HG03196 (cell line): ENCODE results near the gene SMTNL2.
"Not testable (repeated sequence)": the region's sequence is repeated elsewhere in the genome, so short reads cannot be mapped to it uniquely, and the experiment has no call there.

Source experiments
- ATAC-seq: cut with Tn5 transposase; IDR thresholded peaks from one replicate; pipeline ENCODE4 v1.9.1; 2021; ENCODE audit not compliant: unreplicated experiment

The SMTNL2 gene

GRCh38 chr17:4559966-4560365, 24.4 kb upstream of the SMTNL2 start:
- no peak for ATAC-seq

DNA sequence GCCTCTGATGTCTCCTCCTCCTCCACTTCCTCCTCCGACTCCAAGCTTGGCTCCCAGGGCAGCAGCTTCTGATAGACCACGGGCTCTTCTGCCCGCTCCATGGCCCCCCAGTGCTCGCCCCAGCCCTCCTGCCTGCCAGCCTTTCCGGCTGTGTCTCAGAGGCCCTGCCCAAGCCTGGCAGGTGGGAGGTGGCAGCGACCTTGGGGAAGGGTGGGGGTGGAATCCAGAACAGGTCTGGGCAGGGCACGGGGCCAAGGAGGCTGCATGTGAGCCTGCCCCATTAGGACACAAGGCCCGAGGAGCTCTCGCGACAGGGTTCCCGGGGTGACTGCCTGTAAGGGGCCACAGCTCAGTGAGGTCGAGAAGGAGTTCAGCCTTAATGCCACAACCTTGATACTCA, 23.9 kb upstream of the SMTNL2 start, which contains the start of gene GGT6:
TSS of gene GGT6 (minus strand) at position 157 of the 400 bp plus-strand sequence. CDS start at position 101, 56 bp downstream.
- ATAC-seq: no peak

DNA sequence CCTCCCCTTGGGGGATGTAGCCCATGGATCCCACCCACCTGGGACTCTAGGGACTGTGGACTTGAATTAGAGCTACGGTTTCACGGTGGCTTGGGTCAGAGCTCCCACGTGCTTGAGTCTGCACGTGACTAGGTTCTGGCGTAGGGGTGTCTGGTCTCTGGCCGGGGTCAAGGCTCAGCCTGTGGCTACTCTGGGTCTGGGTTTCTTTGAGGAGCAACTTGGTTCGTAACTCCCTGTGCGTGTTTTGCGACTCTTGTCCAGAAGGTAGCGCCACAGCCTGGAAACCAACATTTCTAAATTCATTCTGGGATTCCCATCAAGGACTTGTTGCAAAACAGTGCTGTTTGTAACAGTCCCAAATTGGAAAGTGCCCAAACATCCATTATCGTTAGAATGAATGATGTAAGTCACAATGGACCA, 23.5 kb upstream of the SMTNL2 start:
- no peak for ATAC-seq

DNA sequence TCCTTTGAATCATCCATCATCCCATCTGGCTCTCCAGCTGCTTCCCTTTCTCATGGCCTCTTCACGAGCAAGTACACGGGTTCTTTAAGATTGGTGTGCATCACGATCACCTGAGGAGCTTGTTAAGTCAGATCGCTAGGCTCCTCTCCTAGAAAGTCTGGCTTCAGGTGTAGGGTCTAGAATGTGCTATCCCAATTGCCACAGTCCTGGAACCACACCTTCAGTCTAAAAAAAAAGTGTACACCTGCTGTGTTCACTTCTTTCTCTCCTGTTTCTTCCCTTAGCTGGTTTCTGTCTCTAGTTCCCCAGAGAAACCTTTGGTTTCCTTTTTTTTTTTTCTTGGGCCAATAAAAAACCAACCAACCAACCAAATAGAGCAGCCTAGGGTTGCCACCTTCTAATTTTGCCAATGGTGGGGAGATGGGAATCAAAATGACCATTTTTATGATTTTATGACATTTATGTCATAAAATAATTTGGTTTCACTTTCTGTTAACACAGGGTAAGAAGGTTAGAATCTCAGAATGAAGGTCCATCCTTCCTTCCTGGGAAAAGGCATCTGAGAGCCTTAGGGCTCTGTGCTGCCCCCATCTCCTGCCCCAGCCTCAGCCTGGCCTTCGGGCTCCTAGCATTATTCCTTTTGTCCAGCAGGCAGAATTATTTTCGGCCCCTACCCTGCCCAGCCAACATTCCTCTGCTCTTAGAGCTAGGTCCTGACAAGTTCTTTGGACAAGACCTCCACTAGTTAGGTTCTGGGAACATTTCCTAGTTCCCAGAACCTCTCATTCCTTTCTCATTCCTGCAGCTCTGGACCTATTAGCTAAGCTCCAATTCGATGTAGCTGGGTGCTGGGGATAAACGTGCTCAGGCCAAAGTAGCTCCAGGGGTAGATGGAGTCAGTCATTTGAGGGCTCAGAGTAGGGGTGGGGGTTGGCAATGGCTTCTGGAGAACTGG, 22.0 kb upstream of the SMTNL2 start:
- no peak for ATAC-seq

DNA sequence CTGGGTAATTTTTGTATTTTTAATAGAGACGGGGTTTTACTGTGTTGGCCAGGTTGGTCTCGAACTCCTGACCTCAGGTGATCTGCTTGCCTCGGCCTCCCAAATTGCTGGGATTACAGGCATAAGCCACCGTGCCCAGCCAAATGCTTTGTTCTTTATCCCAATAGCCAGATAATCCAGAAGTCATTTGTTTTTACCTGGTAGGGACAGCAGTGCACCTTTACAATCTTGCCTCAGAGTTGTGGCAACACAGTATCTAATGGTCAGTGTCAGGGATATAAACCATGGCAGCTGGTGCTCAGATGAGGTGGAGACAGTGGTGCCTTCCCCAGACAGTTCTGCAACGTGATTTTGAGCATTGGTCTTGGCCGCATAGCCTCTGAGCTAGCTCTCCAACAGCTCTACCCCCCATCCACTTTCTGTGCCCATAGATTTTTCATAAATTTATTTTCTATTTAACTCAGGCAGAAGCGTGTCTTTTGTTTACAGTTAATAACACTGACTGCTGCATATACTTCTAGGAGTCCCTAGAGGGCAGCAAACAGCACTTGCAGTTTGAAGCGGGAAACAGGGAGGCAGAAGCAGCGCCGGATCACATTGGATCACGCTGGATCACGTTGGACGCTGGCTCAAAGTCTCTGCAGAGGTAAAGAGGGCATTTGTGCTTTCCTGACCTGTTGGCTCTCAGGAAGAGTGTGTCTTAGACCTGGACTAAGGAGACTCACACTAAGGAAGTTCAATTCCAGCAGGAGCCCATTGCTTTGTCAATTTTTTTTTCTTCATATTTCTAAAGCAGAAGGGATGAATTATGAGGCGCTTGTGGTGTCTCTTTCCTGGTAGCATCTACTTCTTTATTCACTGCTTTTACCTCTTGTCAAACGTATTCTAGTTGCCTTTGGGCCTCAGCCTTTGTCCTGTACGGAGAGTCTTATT, 18.9 kb upstream of the SMTNL2 start:
- no peak for ATAC-seq

GRCh38 chr17:4566785-4567184, 17.5 kb upstream of the SMTNL2 start:
- no peak for ATAC-seq

GRCh38 chr17:4569591-4569990, 14.7 kb upstream of the SMTNL2 start:
- no peak for ATAC-seq

DNA sequence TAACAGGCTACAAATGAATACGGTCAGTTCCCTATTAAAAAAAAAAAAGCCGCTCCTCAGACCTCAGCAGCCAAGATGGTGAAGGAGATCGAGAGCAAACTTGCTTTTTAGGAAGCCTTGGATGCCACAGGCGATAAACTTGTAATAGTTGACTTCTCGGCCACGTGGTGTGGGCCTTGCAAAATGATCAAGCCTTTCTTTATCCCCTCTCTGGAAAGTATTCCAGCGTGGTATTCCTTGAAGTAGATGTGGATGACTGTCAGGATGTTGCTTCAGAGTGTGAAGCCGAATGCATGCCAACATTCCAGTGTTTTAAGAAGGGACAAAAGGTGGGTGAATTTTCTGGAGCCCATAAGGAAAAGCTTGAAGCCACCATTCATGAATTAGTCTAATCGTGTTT, 12.2 kb upstream of the SMTNL2 start:
- ATAC-seq: no peak

DNA sequence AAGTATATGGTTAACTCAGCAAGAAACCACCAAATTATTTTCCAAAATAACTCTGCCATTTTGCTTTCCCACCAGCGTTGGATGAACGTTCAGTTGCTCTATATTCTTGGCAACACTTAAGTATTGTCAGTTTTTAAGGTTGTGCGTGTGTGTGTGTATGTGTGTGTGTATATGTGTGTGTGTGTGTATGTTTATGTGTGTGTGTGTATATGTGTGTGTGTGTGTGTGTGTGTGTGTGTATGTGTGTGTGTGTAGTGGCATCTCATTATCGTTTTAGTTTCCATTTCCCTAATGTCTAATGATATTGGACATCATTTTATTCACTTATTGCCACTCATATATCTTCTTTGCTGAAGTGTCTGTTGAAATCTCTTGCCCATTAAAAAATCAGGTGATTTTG, 11.2 kb upstream of the SMTNL2 start:
- ATAC-seq: no peak

GRCh38 chr17:4573669-4574068, 10.7 kb upstream of the SMTNL2 start:
- ATAC-seq: no peak

GRCh38 chr17:4574448-4575045, 9.8 kb upstream of the SMTNL2 start:
- ATAC-seq: no peak

- no peak for ATAC-seq
These were observed 8.2 kb upstream of the SMTNL2 start for GRCh38 chr17:4576161-4576558.

DNA sequence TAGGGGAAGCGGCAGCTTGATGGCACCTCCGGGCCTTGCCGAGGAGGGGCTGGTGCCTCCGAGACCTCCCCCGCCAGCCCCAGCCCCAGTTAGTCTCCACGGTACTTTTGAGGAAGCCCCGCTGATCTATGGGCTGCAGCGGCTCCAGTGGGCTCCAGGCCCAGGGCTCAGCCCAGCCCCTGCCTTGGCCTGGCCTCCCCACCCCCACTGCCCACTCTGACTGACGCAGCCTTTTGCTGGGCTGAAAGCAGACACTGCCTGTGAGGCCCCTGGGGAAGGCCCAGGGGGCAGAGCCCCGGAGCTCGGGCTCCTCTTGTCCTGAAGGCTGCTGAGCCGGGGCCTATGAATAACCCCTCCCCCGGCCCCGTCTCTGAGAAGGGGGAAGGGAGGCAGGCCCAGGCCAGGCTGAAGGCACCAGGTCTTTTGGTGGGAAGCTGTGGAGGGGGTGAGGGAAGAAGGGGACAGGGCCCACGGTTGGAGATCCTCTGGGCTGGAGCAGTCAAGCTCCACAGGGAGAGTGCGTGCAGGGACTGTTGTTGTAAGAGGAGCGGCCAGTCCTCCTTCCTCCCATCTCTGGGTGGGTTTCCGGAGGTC, 7.5 kb upstream of the SMTNL2 start:
- ATAC-seq: no peak

DNA sequence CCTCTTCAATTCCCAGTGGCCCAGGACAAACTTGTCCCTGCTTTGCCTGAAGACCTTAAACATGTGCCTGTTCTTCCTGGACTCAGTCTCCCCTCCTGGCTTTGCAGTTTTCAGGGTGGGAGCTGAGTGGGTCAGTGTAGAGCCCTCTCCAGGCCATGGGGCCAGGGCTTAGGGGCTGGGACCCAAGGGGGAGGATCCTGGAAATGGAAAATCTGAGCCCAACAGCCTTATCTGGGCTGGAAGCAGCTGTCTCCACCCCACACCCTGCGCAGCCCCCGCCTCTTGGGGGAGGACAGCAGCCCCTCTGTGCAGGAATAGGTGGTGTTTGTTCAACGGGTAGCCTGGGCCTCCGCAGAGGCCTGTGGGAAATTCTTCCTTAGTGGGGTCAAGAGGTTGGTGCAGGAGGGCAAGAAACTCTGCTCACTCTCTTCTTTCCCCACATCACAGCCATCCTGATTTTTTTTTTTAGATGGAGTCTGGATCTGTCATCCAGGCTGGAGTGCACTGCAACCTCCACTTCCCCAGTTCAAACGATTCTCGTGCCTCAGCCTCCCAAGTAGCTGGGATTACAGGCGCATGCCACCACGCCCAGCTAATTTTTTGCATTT, 6.8 kb upstream of the SMTNL2 start:
- ATAC-seq: no peak

DNA sequence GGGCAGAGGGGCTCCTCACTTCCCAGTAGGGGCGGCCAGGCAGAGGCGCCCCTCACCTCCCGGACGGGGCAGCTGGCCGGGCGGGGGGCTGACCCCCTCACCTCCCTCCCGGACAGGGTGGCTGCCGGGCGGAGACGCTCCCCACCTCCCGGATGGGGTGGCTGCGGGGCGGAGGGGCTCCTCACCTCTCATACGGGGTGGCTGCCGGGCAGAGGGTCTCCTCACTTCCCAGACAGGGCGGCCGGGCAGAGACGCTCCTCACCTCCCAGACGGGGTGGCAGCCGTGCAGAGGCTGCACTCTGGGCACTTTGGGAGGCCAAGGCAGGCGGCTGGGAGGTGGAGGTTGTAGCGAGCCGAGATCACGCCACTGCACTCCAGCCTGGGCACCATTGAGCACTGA, 6.0 kb upstream of the SMTNL2 start:
- not testable (repeated sequence) for ATAC-seq

DNA sequence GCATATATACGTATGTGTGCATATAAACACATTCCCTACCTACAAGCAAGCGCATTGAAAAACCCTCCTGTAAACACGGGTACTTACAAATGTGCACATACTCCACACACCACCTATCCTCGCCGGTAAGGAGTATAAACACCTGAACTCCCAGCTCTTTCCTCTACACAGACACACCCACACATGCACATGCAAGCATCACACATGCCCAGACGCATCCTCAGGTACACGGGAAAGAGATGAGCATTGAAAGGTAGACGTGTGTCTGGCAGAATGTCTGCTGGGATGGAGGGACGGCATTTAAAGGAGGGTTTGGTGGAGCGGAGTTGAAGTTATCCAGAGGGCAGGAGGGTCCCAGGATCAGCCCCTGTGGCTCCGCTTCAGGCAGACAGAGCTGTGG, 4.7 kb upstream of the SMTNL2 start:
- ATAC-seq: no peak

GRCh38 chr17:4580291-4580690, 4.0 kb upstream of the SMTNL2 start:
- no peak for ATAC-seq

DNA sequence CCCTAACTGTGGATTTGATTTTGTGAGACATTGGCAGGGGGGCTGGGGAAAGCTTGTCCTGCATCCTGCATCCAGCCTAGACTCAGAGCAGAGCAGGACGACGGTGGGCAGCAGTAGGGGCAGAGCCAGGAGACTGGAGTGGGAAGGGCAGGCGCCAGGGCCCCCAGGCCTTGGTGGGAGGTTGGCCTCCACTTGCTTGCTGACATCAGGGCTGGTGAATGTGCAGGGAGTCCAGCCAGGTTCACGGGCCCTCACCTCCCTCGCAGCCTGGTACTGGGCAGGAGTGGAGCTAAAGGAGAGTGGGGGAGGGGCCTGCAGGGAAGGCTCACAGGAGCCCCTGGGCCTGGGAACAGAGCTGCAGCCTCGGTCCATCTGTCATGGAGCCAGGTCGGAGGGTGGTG, 2.2 kb upstream of the SMTNL2 start:
- no peak for ATAC-seq

- no peak for ATAC-seq
These were observed 1.6 kb upstream of the SMTNL2 start for GRCh38 chr17:4582691-4583090.

DNA sequence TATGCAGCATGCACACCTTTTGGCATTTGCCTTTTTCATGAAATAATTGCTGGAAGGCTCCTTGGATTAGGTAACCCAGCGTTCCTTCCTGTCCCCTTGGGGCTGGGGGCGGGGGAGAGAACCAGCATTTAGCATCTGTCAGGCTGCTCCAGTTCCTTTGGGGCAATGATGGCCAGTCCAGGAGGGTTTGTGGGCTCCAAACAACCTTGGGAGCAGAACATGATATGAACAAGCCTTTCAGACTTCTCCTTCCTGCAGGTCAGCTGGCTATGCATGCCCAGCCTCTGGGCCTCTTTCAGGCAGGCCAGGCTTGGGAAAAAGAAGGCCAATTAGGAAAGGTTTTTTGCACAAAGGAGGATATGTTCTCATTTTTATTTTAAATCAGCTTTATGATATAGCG, 1.1 kb upstream of the SMTNL2 start:
- no peak for ATAC-seq

DNA sequence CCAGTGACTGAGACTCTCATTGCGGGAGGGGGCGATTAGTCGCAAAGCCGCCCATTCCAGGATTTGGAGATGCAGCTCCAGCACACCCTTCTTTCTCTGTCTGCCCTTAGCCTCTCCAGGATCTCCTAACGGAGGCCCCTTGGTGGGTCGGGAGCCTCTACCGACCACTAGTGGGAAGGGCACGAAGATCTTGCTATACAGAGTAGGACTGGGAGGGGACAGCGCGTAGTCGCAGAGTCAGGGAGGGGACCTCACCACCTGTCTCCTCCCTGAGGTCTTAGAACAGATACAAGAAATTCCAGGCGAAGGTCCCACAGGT, 588 bp upstream of the SMTNL2 start:
- ATAC-seq: no peak
